K562 (cell line): ENCODE results near the gene TLDC2. TPM values are rescaled to one million over a fixed set of nuclear protein-coding genes. Genes with fewer than 3 reads are reported as not detected.
A peak's percentile ranks its signal among the peaks of the same experiment; 100 is the strongest.

Source experiments
- BHLHE40 ChIP-seq: IDR thresholded peaks from 2 replicates; pipeline ENCODE4 v1.6.1; 2011; ENCODE audit warnings: low read length, improper control_type of control experiment
- CHCHD3 ChIP-seq: fragments of 250-450 bp; sonication (Bioruptor Pico); IDR thresholded peaks from 2 replicates; pipeline ENCODE4 v2.1.2; 2022; ENCODE audit warnings: mild to moderate bottlenecking
- ELF2 ChIP-seq: fragments of 250-450 bp; sonication (Bioruptor Pico); IDR thresholded peaks from 2 replicates; pipeline ENCODE4 v1.5.0; 2021; ENCODE audit warnings: mild to moderate bottlenecking
- HDAC6 ChIP-seq: IDR thresholded peaks from 2 replicates; pipeline ENCODE4 v1.6.1; 2012; ENCODE audit warnings: low read depth, mild to moderate bottlenecking, control low read depth, inconsistent platforms, low read length, moderate library complexity
- NCOA1 ChIP-seq: fragments of 450-650 bp; IDR thresholded peaks from 2 replicates; pipeline ENCODE4 v1.6.1; 2016; ENCODE audit warnings: low read depth
- NR2F6 ChIP-seq: fragments of 450-650 bp; formaldehyde crosslinking; IDR thresholded peaks from 2 replicates; pipeline ENCODE4 v1.4.0; 2020; ENCODE audit warnings: mild to moderate bottlenecking
- NR4A1 ChIP-seq, 2 experiments: fragments of 250-450 bp in 1 of 2; fragments of 450-650 bp in 1 of 2; sonication (Bioruptor Pico) in 1 of 2; IDR thresholded peaks; 2 replicates each; pipeline versions ENCODE4 v1.4.0 to v1.6.1; 2016 to 2020; ENCODE audit warnings: mild to moderate bottlenecking in 2 of 2, missing compliant biosample characterization in 1 of 2, missing genetic modification characterization in 1 of 2, moderate library complexity in 1 of 2
- PHB2 ChIP-seq: fragments of 450-650 bp; IDR thresholded peaks from 2 replicates; pipeline ENCODE4 v1.6.1; 2017; ENCODE audit warnings: low read depth
- RBFOX2 ChIP-seq: fragments of 200-400 bp; formaldehyde crosslinking; IDR thresholded peaks from 2 replicates; pipeline ENCODE4 v1.6.1; 2017; ENCODE audit warnings: low read depth, mild to moderate bottlenecking, low read length, moderate library complexity
- SAFB2 ChIP-seq: fragments of 200-400 bp; formaldehyde crosslinking; IDR thresholded peaks from 2 replicates; pipeline ENCODE4 v1.6.1; 2018; ENCODE audit warnings: borderline replicate concordance, low read length, low read depth, moderate library complexity; ENCODE audit not compliant: severe bottlenecking
- SIN3A ChIP-seq, 2 experiments: fragments of 150-350 bp in 1 of 2; IDR thresholded peaks; 2 replicates each; pipeline ENCODE4 v1.6.1; 2011 to 2016; ENCODE audit warnings: borderline replicate concordance in 2 of 2, low read depth in 2 of 2, low read length in 2 of 2, mild to moderate bottlenecking in 2 of 2, moderate library complexity in 2 of 2; ENCODE audit not compliant: control insufficient read depth in 1 of 2
- SUPT5H ChIP-seq: fragments of 450-650 bp; IDR thresholded peaks from 2 replicates; pipeline ENCODE4 v1.6.1; 2016
- TAF1 ChIP-seq: IDR thresholded peaks from 2 replicates; pipeline ENCODE4 v1.6.1; 2011; ENCODE audit warnings: mild to moderate bottlenecking, low read length, moderate library complexity; ENCODE audit not compliant: insufficient read depth, control insufficient read depth, severe bottlenecking; ENCODE audit errors: extremely low read depth
- TAF9B ChIP-seq: fragments of 450-650 bp; IDR thresholded peaks from 2 replicates; pipeline ENCODE4 v1.6.1; 2018; ENCODE audit warnings: mild to moderate bottlenecking; ENCODE audit not compliant: partially characterized antibody
- TCF7 ChIP-seq: sonication (generic); IDR thresholded peaks from 2 replicates; pipeline ENCODE4 v1.6.1; 2016; ENCODE audit warnings: antibody characterized with exemption, borderline replicate concordance
- ZBED1 ChIP-seq: IDR thresholded peaks from 2 replicates; pipeline ENCODE4 v1.6.1; 2014
- polyA plus RNA-seq, 8 experiments: library from polyadenylated mRNA; depleted of rRNA in 4 of 8; stranded (reverse) in 5 of 8; unstranded in 3 of 8; fragments of >200 nt; fragmentation: Nextera tagmentation in 2 of 8; fragmentation: Illumina TruSeq in 1 of 8; extraction: Ambion mirVana in 2 of 8; extraction: Trizol in 1 of 8; gene quantifications; 2 replicates each; pipeline versions ENCODE4 v1.2.1 to v1.2.3, GENCODE V29; 2011 to 2014; ENCODE audit warnings: inconsistent platforms in 1 of 8, missing spikeins in 1 of 8
- total RNA-seq, 7 experiments: library from RNA; depleted of rRNA in 6 of 7; stranded (reverse); fragments of >200 nt in 6 of 7; fragmentation: Illumina TruSeq in 2 of 7; extraction: Trizol in 2 of 7; gene quantifications; 2 replicates each; pipeline versions ENCODE4 v1.2.1 to v1.2.3, GENCODE V29; 2011 to 2021; ENCODE audit warnings: low replicate concordance in 1 of 7
- TF ChIP-seq, protein P1 (sequence below): conservative IDR thresholded peaks from 2 replicates; pipeline ENCODE4 v1.6.1; 2011; ENCODE audit warnings: low read depth, mild to moderate bottlenecking, low read length; ENCODE audit not compliant: control insufficient read depth
- TF ChIP-seq, protein P2 (sequence below): fragments of 450-650 bp; IDR thresholded peaks from 2 replicates; pipeline ENCODE4 v1.6.1; 2017; ENCODE audit warnings: antibody characterized with exemption, mild to moderate bottlenecking
- TF ChIP-seq, protein P3 (sequence below): sonication (generic); formaldehyde crosslinking; IDR thresholded peaks from 2 replicates; pipeline ENCODE4 v1.8.0; 2022; ENCODE audit warnings: missing genetic modification reagents, mild to moderate bottlenecking, moderate library complexity, borderline replicate concordance

The TLDC2 gene
- total and polyA plus RNA-seq, 9 of the 15 experiments (the other 6 are each of a cell fraction or from before 2014, with no cell fraction given): not detected

DNA sequence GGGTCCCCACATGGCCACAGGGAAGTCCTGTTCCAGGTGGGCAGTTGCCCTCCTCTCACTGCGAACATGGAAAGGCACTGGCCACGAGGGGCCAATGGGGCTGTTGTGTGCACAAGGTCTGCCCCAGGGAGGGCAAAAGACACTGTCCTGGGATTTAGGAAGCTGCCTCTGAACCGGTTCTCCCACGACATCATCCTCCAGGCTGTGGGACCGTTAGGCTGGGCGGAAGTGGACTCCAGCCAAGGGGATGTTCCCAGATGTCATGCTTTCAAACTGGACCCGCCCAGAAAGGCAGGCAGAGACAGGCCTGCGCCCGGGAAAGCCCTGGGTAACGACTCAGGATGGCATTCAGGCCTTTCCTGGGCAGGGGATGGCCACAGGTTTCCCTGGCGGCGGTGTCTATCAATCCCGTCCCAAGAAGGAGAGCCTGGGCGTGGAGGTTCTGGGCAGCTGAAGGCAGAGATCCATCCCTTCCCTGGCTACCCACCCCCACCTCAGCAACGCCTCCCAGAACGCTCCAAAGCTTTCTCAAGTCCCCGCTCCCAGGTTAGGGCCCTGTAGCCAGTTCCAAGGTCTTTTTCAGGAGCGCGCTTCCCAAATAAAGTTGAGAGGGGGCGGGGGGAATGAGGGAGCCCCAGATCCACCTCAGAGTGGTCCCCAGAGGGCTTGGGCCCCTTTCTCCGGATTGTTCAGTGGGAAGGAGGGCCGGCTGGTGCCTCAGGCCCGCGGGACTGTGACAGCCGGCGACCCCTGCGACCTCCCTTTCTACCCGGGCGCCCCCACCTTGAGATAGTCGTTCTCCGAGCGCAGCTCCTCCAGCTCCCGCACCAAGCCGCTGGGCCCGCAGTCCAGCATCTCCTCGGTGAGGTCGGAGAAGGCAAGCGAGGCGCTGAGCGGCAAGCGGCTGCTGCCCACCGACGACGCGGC is 13.8 kb upstream of the TLDC2 start (continued):
- TF ChIP-seq, protein P1, sequence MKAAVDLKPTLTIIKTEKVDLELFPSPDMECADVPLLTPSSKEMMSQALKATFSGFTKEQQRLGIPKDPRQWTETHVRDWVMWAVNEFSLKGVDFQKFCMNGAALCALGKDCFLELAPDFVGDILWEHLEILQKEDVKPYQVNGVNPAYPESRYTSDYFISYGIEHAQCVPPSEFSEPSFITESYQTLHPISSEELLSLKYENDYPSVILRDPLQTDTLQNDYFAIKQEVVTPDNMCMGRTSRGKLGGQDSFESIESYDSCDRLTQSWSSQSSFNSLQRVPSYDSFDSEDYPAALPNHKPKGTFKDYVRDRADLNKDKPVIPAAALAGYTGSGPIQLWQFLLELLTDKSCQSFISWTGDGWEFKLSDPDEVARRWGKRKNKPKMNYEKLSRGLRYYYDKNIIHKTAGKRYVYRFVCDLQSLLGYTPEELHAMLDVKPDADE: 0 out of 2 replicates have a peak, but pooled peaks have one; percentile 12
- peak; percentile 76 for TF ChIP-seq RBFOX2
- 0 out of 2 replicates have a peak, but pooled peaks have one; percentile 0 for TF ChIP-seq BHLHE40
- TF ChIP-seq SAFB2: no peak
- TF ChIP-seq HDAC6: no peak
- peak; percentile 74 for TF ChIP-seq SUPT5H
- no peak for TF ChIP-seq CHCHD3 (CRISPR knock-in tag)
- TF ChIP-seq TCF7: no peak
- TF ChIP-seq NR2F6 (CRISPR knock-in tag): no peak
- TF ChIP-seq, protein P2, sequence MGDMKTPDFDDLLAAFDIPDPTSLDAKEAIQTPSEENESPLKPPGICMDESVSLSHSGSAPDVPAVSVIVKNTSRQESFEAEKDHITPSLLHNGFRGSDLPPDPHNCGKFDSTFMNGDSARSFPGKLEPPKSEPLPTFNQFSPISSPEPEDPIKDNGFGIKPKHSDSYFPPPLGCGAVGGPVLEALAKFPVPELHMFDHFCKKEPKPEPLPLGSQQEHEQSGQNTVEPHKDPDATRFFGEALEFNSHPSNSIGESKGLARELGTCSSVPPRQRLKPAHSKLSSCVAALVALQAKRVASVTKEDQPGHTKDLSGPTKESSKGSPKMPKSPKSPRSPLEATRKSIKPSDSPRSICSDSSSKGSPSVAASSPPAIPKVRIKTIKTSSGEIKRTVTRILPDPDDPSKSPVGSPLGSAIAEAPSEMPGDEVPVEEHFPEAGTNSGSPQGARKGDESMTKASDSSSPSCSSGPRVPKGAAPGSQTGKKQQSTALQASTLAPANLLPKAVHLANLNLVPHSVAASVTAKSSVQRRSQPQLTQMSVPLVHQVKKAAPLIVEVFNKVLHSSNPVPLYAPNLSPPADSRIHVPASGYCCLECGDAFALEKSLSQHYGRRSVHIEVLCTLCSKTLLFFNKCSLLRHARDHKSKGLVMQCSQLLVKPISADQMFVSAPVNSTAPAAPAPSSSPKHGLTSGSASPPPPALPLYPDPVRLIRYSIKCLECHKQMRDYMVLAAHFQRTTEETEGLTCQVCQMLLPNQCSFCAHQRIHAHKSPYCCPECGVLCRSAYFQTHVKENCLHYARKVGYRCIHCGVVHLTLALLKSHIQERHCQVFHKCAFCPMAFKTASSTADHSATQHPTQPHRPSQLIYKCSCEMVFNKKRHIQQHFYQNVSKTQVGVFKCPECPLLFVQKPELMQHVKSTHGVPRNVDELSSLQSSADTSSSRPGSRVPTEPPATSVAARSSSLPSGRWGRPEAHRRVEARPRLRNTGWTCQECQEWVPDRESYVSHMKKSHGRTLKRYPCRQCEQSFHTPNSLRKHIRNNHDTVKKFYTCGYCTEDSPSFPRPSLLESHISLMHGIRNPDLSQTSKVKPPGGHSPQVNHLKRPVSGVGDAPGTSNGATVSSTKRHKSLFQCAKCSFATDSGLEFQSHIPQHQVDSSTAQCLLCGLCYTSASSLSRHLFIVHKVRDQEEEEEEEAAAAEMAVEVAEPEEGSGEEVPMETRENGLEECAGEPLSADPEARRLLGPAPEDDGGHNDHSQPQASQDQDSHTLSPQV: peak; percentile 69
- TF ChIP-seq ELF2 (CRISPR knock-in tag): no peak
- TF ChIP-seq SIN3A (IDR thresholded peaks at IDR 0.05; ENCODE audit: borderline replicate concordance in 2 of 2, control insufficient read depth in 1 of 2, low read depth in 2 of 2, low read length in 2 of 2): peak; percentile 59 to 82; a peak in 2 of 4 replicates
- peak; percentile 48 for TF ChIP-seq TAF1
- 0 out of 2 replicates have a peak, but pooled peaks have one; percentile 30 for TF ChIP-seq NCOA1
- 0 out of 2 replicates have a peak, but pooled peaks have one; percentile 6 for TF ChIP-seq NR4A1 (CRISPR knock-in tag; IDR thresholded peaks at IDR 0.05)
- no peak for TF ChIP-seq NR4A1 (tag; IDR thresholded peaks at IDR 0.05)
- TF ChIP-seq, protein P3, sequence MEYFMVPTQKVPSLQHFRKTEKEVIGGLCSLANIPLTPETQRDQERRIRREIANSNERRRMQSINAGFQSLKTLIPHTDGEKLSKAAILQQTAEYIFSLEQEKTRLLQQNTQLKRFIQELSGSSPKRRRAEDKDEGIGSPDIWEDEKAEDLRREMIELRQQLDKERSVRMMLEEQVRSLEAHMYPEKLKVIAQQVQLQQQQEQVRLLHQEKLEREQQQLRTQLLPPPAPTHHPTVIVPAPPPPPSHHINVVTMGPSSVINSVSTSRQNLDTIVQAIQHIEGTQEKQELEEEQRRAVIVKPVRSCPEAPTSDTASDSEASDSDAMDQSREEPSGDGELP: peak; percentile 51; the same call in 1 of the 2 replicates
- peak; percentile 34 for TF ChIP-seq TAF9B
- 0 out of 2 replicates have a peak, but pooled peaks have one; percentile 21 for TF ChIP-seq ZBED1
- no peak for TF ChIP-seq PHB2
